NCI-H69 (cell line): ENCODE measurements around the gene TIAM1.
"Not testable (repeated sequence)": the region's sequence is repeated elsewhere in the genome, so short reads cannot be mapped to it uniquely, and the experiment has no call there.

Experiments used
- DNase-seq: peaks from one replicate; lab custom pipeline; 2025; lab: John Stamatoyannopoulos, UW

Gene TIAM1

DNA sequence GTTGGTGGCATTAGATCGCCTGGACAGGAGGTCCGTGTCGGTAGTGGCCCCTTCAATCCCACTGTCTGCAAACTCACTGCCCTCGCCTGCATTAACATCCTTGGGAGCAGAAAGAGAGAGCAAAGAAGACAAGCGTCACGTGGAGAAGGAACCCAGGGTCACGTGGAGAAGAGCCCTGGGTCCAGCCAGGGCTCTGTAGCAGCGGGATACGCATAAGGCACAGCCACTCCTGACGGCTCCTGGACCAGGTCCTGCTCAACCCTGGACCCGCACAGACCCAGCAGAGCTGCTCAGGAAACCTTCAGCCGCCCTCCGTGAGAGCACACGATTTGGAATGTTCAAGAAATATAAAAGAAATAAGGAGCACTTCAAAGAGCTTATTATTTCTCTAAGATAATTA, 92.0 kb downstream of the TIAM1 start:
- DNase-seq = no peak

GRCh38 chr21:31251686-31252085, 92.4 kb downstream of the TIAM1 start:
- no peak for DNase-seq

DNA sequence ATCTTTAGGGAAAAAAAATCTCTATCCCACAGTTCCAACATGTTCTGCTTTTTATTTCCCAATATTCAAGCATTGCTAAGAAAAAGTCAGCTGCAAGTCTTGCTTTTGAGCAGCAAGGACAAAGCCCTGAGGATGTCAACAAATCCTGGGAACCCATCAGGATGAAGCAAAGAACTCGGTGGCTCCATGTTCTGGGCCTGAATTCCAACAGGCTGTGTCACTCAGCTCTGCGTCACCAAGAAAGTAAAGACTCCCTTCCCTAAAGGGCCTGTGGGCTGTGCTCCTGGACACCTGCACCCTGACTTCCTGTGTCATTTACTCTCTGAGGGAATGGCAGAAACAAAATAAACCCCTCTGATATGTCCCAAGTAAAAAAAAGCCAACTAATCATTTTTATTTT, 95.5 kb downstream of the TIAM1 start:
- no peak for DNase-seq

DNA sequence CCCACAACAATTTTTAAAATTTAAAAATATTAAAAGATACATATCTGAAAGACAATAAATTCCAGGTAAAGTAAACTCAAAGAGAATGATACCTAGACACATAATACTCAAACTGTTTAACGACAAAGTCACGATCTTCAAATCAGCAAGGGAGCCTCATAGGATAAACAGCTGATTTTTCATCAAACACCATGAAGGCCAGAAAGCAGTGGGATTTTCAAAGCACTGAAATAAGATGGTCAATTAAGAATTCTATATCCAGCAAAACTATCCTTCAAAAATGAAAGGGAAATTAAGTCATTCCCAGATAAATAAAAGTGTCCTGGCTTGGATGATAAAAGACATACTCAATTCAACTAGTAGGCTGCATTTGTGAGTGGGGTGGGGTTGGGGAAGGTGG, 100.5 kb downstream of the TIAM1 start:
- DNase-seq = no peak

DNA sequence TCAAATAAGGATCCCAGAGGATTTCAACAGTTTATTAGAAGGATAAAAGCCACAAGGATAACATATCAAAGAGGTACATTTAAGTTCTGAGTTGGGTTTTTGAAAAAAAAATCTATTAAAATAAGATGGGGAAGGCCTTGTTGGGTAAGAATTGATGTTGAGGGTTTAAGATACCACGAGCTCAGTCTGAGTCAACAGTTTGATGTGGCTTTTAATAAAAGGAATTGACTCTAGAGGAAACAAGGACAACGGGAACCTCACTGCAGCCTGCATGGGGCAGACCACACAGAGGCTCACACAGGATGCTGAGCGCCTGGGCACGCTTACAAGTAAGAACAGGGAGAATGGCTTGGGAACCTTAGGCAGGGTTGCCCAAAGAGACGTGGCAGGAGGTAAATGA, 107.5 kb downstream of the TIAM1 start:
- no peak for DNase-seq

DNA sequence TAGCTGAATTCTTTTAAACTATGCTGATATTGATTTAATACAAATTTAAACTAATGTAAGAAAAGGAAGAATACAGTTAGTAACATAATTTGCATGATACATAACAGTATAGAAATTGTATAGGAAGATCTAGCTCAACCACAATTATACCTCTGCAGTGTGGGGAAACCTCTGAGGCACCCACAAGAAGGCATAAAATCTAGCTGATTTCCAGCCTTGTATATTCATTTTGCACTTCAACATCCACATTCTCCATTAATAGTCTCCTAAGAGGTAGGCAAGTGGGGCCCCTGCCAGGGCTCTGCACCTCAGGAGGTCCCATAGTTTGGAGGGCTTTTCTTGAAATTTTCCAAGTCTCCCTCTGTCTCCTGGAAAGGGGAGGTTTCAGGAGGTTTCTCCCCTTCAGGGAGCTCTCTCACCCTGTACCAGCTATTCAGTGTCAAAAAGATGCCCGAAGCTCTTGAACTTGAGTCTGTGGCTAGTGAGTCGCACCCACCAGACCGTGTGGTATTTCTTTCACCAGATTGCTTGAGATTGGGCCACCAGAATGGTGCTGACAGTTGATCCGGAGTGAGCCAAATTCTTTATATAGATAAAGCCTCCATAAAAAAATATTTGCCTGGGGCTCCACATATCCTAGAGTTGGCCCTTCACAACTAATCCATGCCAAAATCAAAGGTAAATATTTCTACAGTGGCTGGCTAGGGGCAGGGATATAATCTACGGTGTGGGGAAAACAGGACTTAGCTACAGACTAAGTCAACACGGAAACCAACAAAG, 108.2 kb downstream of the TIAM1 start:
- DNase-seq = no peak

DNA sequence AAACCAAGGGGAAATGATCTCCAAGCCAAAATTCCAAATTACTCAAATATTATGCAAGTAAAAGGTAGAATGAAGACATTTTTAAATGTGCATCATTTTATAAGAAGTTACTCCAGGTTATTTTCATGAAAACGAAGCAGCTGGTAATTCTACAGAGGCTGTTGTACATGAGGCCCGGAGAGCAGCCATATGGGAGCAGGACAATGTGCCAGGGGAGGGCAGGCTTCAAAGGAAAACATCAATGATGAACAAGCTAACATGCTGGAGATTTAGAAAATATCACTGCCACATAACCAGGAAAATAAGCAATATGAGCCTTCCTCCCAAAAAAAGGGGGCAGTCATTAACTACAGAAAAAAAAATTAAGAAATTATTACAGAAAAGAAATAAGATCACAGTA, 109.1 kb downstream of the TIAM1 start:
- DNase-seq = no peak

DNA sequence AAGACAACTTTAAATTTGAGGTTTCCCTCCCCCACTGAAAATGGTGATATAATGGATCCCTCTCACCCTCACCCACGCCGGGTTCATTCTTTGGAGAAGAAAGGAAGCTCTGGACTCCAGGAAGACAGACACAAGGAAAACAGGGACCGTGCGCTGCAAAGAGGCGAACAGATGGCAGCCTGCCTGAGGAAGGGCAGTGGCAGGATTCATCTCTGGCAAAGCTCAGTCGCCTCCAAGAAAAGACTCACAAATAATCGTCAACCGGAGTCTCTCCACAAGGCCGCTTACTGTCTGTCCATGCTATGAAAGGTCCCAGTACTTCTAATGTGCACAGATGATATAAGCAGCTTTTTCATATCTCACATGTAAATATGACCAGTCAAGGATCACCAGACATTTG, 110.3 kb downstream of the TIAM1 start:
- DNase-seq = no peak

- no peak for DNase-seq
These were observed 111.7 kb downstream of the TIAM1 start for GRCh38 chr21:31232344-31232743.

DNA sequence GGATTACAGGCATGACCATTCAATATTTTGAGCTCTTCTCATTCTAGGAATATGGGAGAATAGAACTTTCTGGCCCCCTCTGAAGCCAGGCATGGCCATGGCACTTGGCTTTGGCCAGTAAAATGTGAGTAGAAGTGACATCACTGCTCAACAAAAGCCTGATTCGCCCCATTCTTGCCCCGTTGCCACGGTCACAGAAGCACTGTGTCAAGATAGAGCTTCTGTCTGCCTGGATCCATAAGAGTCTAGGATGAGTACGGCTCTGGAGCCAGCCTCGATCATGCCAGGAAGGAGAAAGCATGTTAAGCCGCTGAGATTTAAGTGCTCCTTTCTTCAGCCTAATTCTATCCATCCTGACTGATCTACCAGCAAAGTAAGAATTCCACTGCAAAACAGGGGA, 113.1 kb downstream of the TIAM1 start:
- DNase-seq = no peak

DNA sequence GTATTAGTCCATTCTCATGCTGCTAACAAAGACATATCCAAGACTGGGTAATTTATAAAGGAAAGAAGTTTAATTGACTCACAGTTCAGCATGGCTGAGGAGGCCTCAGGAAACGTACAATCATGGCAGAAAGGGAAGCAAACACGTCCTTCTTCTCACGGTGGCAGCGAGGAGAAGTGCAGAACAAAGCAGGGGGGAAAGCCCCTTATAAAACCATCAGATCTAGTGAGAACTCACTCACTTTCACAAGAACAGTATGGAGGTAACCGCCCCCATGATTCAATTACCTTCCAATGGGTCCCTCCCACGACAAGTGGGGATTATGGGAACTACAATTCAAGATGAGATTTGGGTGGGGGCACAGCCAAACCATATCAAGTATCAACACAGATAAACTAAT, 115.3 kb downstream of the TIAM1 start:
- DNase-seq = not testable (repeated sequence)

GRCh38 chr21:31225713-31226112, 118.3 kb downstream of the TIAM1 start:
- DNase-seq = no peak

DNA sequence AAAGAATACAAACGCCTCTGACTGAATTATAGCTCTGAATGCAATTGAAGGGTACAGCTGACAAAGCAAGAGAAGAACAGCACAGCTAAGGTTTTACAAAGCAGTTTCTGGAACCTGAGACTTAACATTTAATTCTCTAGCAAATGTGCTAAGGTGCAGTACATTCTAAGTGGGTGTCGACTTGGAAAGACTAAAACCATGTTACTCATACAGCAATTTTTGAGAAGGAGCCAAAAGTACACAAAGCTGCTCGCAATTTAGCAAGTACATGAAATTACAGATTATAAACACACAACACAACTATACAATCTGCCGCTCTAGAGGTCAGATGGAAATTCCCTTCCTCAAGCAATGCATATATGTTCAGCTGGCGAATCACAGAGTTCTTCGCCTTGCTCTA, 121.9 kb downstream of the TIAM1 start:
- peak; percentile 94 for DNase-seq

GRCh38 chr21:31221043-31221442, 123.0 kb downstream of the TIAM1 start:
- no peak for DNase-seq

DNA sequence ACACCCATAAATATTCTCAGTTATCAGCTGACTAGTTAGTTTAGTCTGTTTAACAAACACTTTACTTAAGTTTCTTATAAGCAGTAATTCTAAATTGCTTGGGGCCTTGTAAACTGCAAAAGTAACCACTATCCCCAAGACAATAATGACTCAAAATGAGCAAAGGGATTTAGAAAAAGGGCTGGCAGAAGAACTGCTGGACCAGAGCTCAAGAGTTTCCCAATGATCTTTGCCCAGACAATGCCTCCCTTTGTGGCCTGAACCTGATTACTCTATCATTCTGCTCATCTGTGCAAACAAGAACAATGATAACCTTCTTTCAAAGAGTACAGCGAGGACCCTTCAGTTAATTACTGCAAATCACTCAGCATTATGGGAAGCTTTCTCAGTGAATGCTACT, 123.5 kb downstream of the TIAM1 start:
- DNase-seq = peak; percentile 74

- peak; percentile 46 for DNase-seq
These were observed 125.0 kb downstream of the TIAM1 start for GRCh38 chr21:31218830-31219608.

GRCh38 chr21:31216206-31216605, 127.9 kb downstream of the TIAM1 start:
- no peak for DNase-seq

GRCh38 chr21:31213787-31214186, 130.3 kb downstream of the TIAM1 start:
- no peak for DNase-seq

DNA sequence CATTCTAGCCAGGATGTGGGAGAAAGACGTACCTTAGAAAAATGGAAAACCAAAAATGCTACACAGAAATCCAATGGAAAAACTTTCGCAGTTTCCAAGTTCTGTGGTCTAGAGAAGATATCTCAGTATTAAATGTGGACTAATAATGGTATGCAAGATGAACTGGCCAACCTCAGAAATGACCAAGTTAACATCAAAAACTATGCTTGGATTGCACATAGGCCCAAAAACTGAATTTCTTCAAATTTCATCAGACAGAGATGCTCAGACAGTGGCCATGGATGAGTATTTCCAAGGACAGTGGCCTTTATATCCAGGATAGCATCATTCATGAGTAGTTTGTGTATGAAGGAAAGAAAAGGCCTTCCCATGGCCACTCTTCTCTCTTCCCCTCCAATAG, 132.2 kb downstream of the TIAM1 start:
- DNase-seq = no peak

DNA sequence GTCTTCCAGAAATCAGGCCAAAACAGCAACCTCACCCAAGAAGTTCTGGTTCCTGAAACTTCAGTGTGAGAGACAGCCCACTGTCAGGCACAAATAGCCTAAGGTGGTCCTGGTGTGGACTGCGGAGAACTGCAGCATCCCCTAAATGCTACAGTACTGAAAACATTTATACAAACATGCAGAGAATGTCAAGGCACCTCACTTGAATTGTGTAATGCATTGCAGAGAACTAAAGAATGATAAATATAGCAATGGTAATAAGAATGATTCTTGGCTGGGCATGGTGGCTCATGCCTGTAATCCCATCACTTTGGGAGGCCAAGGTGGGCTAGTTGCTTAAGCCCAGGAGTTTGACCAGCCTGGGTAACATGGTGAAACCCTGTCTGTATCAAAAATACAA, 138.6 kb downstream of the TIAM1 start:
- DNase-seq = no peak

- peak; percentile 92 for DNase-seq
These were observed 139.3 kb downstream of the TIAM1 start for GRCh38 chr21:31204801-31205200.

DNA sequence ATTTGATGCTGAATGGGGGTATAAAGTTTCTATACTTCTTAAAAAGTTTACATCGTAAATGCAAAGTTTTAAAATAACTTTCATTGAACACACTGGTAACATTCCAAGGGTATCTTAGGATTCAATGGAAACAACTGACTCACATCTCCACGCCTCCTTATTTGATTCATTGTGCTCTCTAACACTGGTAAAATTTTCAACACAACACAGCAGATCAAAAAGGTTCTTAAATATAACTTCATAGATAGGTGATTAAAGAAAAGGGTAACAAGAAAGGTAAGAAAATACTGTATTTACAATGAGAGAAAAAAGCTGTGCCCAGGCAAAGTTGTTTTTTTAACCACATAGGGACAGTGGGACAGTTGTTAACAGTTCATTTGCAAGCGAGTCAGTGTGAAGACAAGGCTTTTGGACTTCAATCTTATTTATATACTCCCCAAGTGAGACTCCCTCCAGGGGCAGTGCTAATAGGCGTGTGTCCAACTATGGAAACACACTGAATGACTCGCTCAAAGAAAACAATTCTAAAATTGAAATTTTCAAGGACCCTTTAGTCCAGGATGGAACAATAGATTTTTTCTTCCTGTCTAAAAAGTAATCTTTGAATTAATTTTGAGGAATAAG, 140.5 kb downstream of the TIAM1 start:
- DNase-seq = peak; percentile 61

DNA sequence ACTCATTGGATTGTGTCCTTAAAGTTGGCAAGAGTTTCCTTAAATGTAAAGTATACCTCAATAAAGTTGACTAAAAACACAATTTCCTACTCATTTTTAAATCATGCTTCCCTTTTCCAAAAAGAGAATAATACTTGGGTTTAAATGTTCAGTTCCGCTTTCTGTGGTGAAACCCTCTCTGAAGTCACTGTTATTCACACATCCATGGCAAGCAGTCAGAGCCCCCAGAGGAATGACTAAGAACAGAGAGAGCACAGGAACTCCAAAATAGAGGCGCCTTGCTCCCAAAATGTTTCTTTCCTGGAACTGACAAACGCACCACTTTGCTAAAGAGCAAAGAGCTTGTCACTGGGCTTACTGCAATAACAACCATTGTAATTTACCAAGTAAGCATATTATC, 142.5 kb downstream of the TIAM1 start:
- DNase-seq = no peak
